Keratinocyte (primary cell): Measurements from ENCODE around the gene RPS18. TPM values are rescaled to one million over a fixed set of nuclear protein-coding genes. Genes with fewer than 3 reads are reported as not detected.

Source experiments
- DNase-seq: peaks from one replicate; pipeline ENCODE4 v3.0.0-alpha.2; 2011; ENCODE audit warnings: low read depth, missing footprints, low spot score
- FAIRE-seq: peaks from 2 replicates; lab custom pipeline; 2011; peaks lifted over from hg19 to GRCh38; lab: Jason Lieb, UNC
- H2AFZ ChIP-seq: 2 replicates; pipeline ENCODE4 v1.6.0; 2012; ENCODE audit warnings: low read length, control low read depth, inconsistent platforms; ENCODE audit not compliant: control insufficient read depth
- H3K27ac ChIP-seq: 2 replicates; pipeline ENCODE4 v1.5.1; 2011; ENCODE audit warnings: low read length; ENCODE audit not compliant: control insufficient read depth, insufficient read depth
- H3K27me3 ChIP-seq: 3 replicates; pipeline ENCODE4 v1.6.0; 2011; ENCODE audit warnings: low read length; ENCODE audit not compliant: control insufficient read depth, insufficient read depth; ENCODE audit errors: extremely low read depth
- H3K36me3 ChIP-seq, 2 experiments: 2 replicates in 1 of 2; 3 replicates in 1 of 2; pipeline ENCODE4 v1.5.1; 2011; ENCODE audit warnings: low read length in 2 of 2, mild to moderate bottlenecking in 1 of 2; ENCODE audit not compliant: control insufficient read depth in 2 of 2, insufficient read depth in 2 of 2; ENCODE audit errors: extremely low read depth in 1 of 2
- H3K4me1 ChIP-seq: 3 replicates; pipeline ENCODE4 v1.5.1; 2011; ENCODE audit warnings: low read length; ENCODE audit not compliant: control insufficient read depth, insufficient read depth; ENCODE audit errors: extremely low read depth
- H3K4me2 ChIP-seq: 3 replicates; pipeline ENCODE4 v1.6.0; 2011; ENCODE audit warnings: low read depth, low read length; ENCODE audit not compliant: control insufficient read depth, insufficient read depth; ENCODE audit errors: extremely low read depth
- H3K4me3 ChIP-seq, 3 experiments: fragments of 200-600 bp in 1 of 3; sonication (generic) in 1 of 3; 2 replicates in 2 of 3; 3 replicates in 1 of 3; pipeline ENCODE4 v1.5.1; 2011 to 2016; ENCODE audit warnings: low read length in 3 of 3, mild to moderate bottlenecking in 3 of 3, control low read depth in 2 of 3, inconsistent platforms in 1 of 3, low read depth in 1 of 3, mixed read lengths in 1 of 3, mixed run types in 1 of 3, moderate library complexity in 1 of 3; ENCODE audit not compliant: control insufficient read depth in 2 of 3, insufficient read depth in 2 of 3; ENCODE audit errors: extremely low read depth in 1 of 3
- H3K79me2 ChIP-seq: 2 replicates; pipeline ENCODE4 v1.6.0; 2012; ENCODE audit warnings: low read length; ENCODE audit not compliant: control insufficient read depth, insufficient read depth
- H3K9ac ChIP-seq: 3 replicates; pipeline ENCODE4 v1.6.0; 2011; ENCODE audit warnings: low read length; ENCODE audit not compliant: control insufficient read depth, insufficient read depth; ENCODE audit errors: extremely low read depth
- H3K9me1 ChIP-seq: 3 replicates; pipeline ENCODE4 v1.6.0; 2011; ENCODE audit warnings: low read length; ENCODE audit not compliant: control insufficient read depth, insufficient read depth; ENCODE audit errors: extremely low read depth
- H3K9me3 ChIP-seq: 2 replicates; pipeline ENCODE4 v1.5.1; 2012; ENCODE audit warnings: low read depth, low read length; ENCODE audit not compliant: control insufficient read depth
- H4K20me1 ChIP-seq: 3 replicates; pipeline ENCODE4 v1.6.0; 2011; ENCODE audit warnings: low read length; ENCODE audit not compliant: control insufficient read depth, insufficient read depth; ENCODE audit errors: extremely low read depth
- EZH2 ChIP-seq: IDR thresholded peaks from one replicate; pipeline ENCODE4 v1.6.1; 2012; ENCODE audit warnings: inconsistent platforms, mild to moderate bottlenecking, low read length, moderate library complexity
- dilution Hi-C: fragments of 300-500 bp; cut with MboI; formaldehyde crosslinking; loops from one replicate; pipeline ENCODE4 v1.7.0; 2020; ENCODE audit warnings: low sequenced_read_pairs; ENCODE audit not compliant: extremely low pct_ligation_motif_present
- polyA plus RNA-seq, 5 experiments: library from polyadenylated mRNA; depleted of rRNA in 3 of 5; stranded (reverse) in 3 of 5; stranded (forward) in 1 of 5; unstranded in 1 of 5; fragments of >200 nt; gene quantifications; 1 replicate in 1 of 5; 2 replicates in 3 of 5; 3 replicates in 1 of 5; pipeline versions ENCODE4 v1.2.1 to v1.2.3, GENCODE V29; 2011 to 2012; ENCODE audit warnings: missing spikeins in 2 of 5, low read depth in 1 of 5, low replicate concordance in 1 of 5
- TF ChIP-seq, protein P1 (sequence below), 3 experiments: IDR thresholded peaks in 1 of 3; conservative IDR thresholded peaks in 1 of 3; optimal IDR thresholded peaks in 1 of 3; 2 replicates in 2 of 3; 3 replicates in 1 of 3; pipeline versions ENCODE3 to v1.5.1; 2011; ENCODE audit warnings: low read length in 3 of 3, mild to moderate bottlenecking in 3 of 3, moderate library complexity in 2 of 3, control low read depth in 1 of 3, inconsistent platforms in 1 of 3; ENCODE audit not compliant: insufficient read depth in 2 of 3; ENCODE audit errors: extremely low read depth in 1 of 3

Gene RPS18
- polyA plus RNA-seq, 1 donor (not counting 4 experiments of a cell fraction or from before 2014, with no cell fraction given): 6,374 TPM

- TF ChIP-seq, protein P1, sequence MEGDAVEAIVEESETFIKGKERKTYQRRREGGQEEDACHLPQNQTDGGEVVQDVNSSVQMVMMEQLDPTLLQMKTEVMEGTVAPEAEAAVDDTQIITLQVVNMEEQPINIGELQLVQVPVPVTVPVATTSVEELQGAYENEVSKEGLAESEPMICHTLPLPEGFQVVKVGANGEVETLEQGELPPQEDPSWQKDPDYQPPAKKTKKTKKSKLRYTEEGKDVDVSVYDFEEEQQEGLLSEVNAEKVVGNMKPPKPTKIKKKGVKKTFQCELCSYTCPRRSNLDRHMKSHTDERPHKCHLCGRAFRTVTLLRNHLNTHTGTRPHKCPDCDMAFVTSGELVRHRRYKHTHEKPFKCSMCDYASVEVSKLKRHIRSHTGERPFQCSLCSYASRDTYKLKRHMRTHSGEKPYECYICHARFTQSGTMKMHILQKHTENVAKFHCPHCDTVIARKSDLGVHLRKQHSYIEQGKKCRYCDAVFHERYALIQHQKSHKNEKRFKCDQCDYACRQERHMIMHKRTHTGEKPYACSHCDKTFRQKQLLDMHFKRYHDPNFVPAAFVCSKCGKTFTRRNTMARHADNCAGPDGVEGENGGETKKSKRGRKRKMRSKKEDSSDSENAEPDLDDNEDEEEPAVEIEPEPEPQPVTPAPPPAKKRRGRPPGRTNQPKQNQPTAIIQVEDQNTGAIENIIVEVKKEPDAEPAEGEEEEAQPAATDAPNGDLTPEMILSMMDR (optimal IDR thresholded peaks at IDR 0.05 in 1 of 3, IDR thresholded peaks at IDR 0.05 in 1 of 3, conservative IDR thresholded peaks at IDR 0.05 in 1 of 3; ENCODE audit: extremely low read depth in 1 of 3, insufficient read depth in 2 of 3, low read length in 3 of 3): no peak
- TF ChIP-seq EZH2: no peak
- Histone ChIP-seq H3K4me3 (no peak overlapping the region), H3K9ac (no peak overlapping the region), H3K27me3 (no peaks in the 10 kb centered on the region), H3K27ac (no peak overlapping the region), H4K20me1 (no peaks in the 10 kb centered on the region), H3K36me3 (peaks cover 0 to 14% of the 10 kb centered on the region in 2 experiments), H3K79me2 (no peaks in the 10 kb centered on the region), H3K4me1 (peaks cover 35% of the 10 kb centered on the region), H2AFZ (no peak overlapping the region), H3K9me3 (no peaks in the 10 kb centered on the region), H3K4me2 (no peak overlapping the region), H3K9me1 (no peaks in the 10 kb centered on the region)
- FAIRE-seq (no peak), DNase-seq (no peak)
- dilution Hi-C loops: no loop called here
These were observed 19.1 kb upstream of the RPS18 start for GRCh38 chr6:33252759-33253158.

DNA sequence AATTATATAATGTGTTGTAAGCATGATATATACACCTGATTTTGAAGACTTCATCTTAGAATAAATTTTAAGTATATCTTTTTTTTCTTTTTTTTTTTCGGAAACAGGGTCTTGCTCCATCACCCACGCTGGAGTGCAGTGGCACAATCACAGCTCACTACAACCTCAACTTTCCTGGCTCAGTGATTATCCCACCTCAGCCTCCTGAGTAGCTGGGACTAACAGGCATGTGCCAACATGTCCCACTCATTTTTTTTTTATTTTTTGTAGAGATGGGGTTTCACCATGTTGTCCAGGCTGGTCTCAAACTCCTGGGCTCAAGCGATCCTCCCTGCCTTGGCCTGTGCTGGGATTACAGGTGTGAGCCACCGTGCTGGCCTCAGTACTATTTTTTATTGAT lies 17.3 kb upstream of the RPS18 start:
- Histone ChIP-seq H3K4me2 (no peak overlapping the region), H3K27ac (no peak overlapping the region), H3K4me3 (no peak overlapping the region), H3K27me3 (no peaks in the 10 kb centered on the region), H4K20me1 (no peaks in the 10 kb centered on the region), H3K36me3 (peaks cover 3 to 14% of the 10 kb centered on the region in 2 experiments), H3K9me3 (no peaks in the 10 kb centered on the region), H3K9ac (no peak overlapping the region), H2AFZ (no peak overlapping the region), H3K4me1 (peaks cover 23% of the 10 kb centered on the region), H3K9me1 (no peaks in the 10 kb centered on the region), H3K79me2 (no peaks in the 10 kb centered on the region)
- TF ChIP-seq EZH2: no peak
- TF ChIP-seq, protein P1 (optimal IDR thresholded peaks at IDR 0.05 in 1 of 3, IDR thresholded peaks at IDR 0.05 in 1 of 3, conservative IDR thresholded peaks at IDR 0.05 in 1 of 3; ENCODE audit: extremely low read depth in 1 of 3, insufficient read depth in 2 of 3, low read length in 3 of 3): no peak
- dilution Hi-C loops: no loop called here
- FAIRE-seq (no peak), DNase-seq (no peak)
